HEK293 (cell line): ENCODE measurements around the gene WNT2.

Experiments used
- CTCF ChIA-PET: fragments of 350-600 bp; formaldehyde crosslinking; extraction: SDS; loops from one replicate; lab custom pipeline; 2021; ENCODE audit warnings: antibody characterized with exemption; lab: Yijun Ruan, JAX
- POLR2A ChIA-PET: fragments of 300-600 bp; formaldehyde crosslinking; extraction: SDS; loops from one replicate; lab custom pipeline; 2020; ENCODE audit warnings: antibody characterized with exemption, inconsistent platforms; lab: Yijun Ruan, JAX
- H3K27ac ChIP-seq: fragments of 200-500 bp; sonication (Bioruptor generic); 2 replicates; pipeline ENCODE4 v1.5.1; 2014; ENCODE audit warnings: low read depth, low read length, control low read depth, inconsistent platforms; ENCODE audit errors: extremely low read depth
- H3K36me3 ChIP-seq, 2 experiments: fragments of 200-500 bp in 1 of 2; sonication (Bioruptor generic) in 1 of 2; 1 replicate in 1 of 2; 2 replicates in 1 of 2; pipeline ENCODE4 v1.5.1; 2014 to 2017; ENCODE audit warnings: inconsistent platforms in 2 of 2, low read length in 2 of 2; ENCODE audit not compliant: control insufficient read depth in 2 of 2, insufficient read depth in 1 of 2
- H3K4me1 ChIP-seq: fragments of 200-500 bp; sonication (Bioruptor generic); 2 replicates; pipeline ENCODE4 v1.5.1; 2014; ENCODE audit warnings: mild to moderate bottlenecking, low read length, inconsistent platforms; ENCODE audit not compliant: control insufficient read depth, insufficient read depth
- H3K4me3 ChIP-seq: 2 replicates; pipeline ENCODE4 v1.5.1; 2011; ENCODE audit warnings: low read depth, mild to moderate bottlenecking, control low read depth, low read length, moderate library complexity
- H3K9me3 ChIP-seq: fragments of 200-500 bp; sonication (Bioruptor generic); 2 replicates; pipeline ENCODE4 v1.5.1; 2014; ENCODE audit warnings: low read depth, low read length, inconsistent platforms; ENCODE audit not compliant: control insufficient read depth, insufficient read depth
- GLIS1 ChIP-seq: fragments of 450-650 bp; formaldehyde crosslinking; IDR thresholded peaks from 2 replicates; pipeline ENCODE4 v1.5.1; 2016; ENCODE audit warnings: missing biosample characterization, missing genetic modification characterization
- SP3 ChIP-seq: fragments of 450-650 bp; formaldehyde crosslinking; IDR thresholded peaks from 2 replicates; pipeline ENCODE4 v1.5.1; 2016; ENCODE audit warnings: missing biosample characterization, missing genetic modification characterization
- TCF7L2 ChIP-seq: IDR thresholded peaks from 2 replicates; pipeline ENCODE4 v1.6.1; 2011; ENCODE audit warnings: low read depth, mild to moderate bottlenecking, inconsistent platforms, low read length, moderate library complexity, borderline replicate concordance
- ZBTB10 ChIP-seq: fragments of 450-650 bp; formaldehyde crosslinking; IDR thresholded peaks from 2 replicates; pipeline ENCODE4 v1.5.1; 2016; ENCODE audit warnings: missing biosample characterization, missing genetic modification characterization
- ZBTB49 ChIP-seq: fragments of 450-650 bp; formaldehyde crosslinking; IDR thresholded peaks from 2 replicates; pipeline ENCODE4 v1.5.1; 2016; ENCODE audit warnings: missing biosample characterization, missing genetic modification characterization, low read depth
- ZBTB7A ChIP-seq: fragments of 450-650 bp; formaldehyde crosslinking; IDR thresholded peaks from 2 replicates; pipeline ENCODE4 v1.5.1; 2016; ENCODE audit warnings: low read depth, missing biosample characterization, missing genetic modification characterization
- ZFP41 ChIP-seq: fragments of 450-650 bp; formaldehyde crosslinking; IDR thresholded peaks from 2 replicates; pipeline ENCODE4 v1.5.1; 2016; ENCODE audit warnings: missing biosample characterization, missing genetic modification characterization, borderline replicate concordance
- ZFP69B ChIP-seq: fragments of 450-650 bp; formaldehyde crosslinking; IDR thresholded peaks from 2 replicates; pipeline ENCODE4 v1.5.1; 2016; ENCODE audit warnings: missing biosample characterization, missing genetic modification characterization
- ZNF114 ChIP-seq: fragments of 450-650 bp; formaldehyde crosslinking; IDR thresholded peaks from 2 replicates; pipeline ENCODE4 v1.5.0; 2017; ENCODE audit warnings: missing biosample characterization, missing genetic modification characterization
- ZNF133 ChIP-seq: fragments of 450-650 bp; formaldehyde crosslinking; IDR thresholded peaks from 2 replicates; pipeline ENCODE4 v1.5.1; 2016; ENCODE audit warnings: missing biosample characterization, missing genetic modification characterization
- ZNF140 ChIP-seq: fragments of 450-650 bp; formaldehyde crosslinking; IDR thresholded peaks from 2 replicates; pipeline ENCODE4 v1.5.1; 2016; ENCODE audit warnings: missing biosample characterization, missing genetic modification characterization
- ZNF19 ChIP-seq: fragments of 450-650 bp; formaldehyde crosslinking; IDR thresholded peaks from 2 replicates; pipeline ENCODE4; 2016; ENCODE audit warnings: missing biosample characterization, missing genetic modification characterization, low read depth
- ZNF266 ChIP-seq: fragments of 450-650 bp; formaldehyde crosslinking; IDR thresholded peaks from 2 replicates; pipeline ENCODE4 v1.5.1; 2016; ENCODE audit warnings: missing biosample characterization, missing genetic modification characterization, low read depth
- ZNF311 ChIP-seq: fragments of 450-650 bp; formaldehyde crosslinking; IDR thresholded peaks from 2 replicates; pipeline ENCODE4 v1.5.1; 2017; ENCODE audit warnings: missing biosample characterization, missing genetic modification characterization, borderline replicate concordance
- ZNF324 ChIP-seq: fragments of 450-650 bp; formaldehyde crosslinking; IDR thresholded peaks from 2 replicates; pipeline ENCODE4 v1.5.1; 2016; ENCODE audit warnings: missing biosample characterization, missing genetic modification characterization
- ZNF366 ChIP-seq: fragments of 450-650 bp; formaldehyde crosslinking; conservative IDR thresholded peaks from 2 replicates; pipeline ENCODE4 v1.5.1; 2016; ENCODE audit warnings: missing biosample characterization, missing genetic modification characterization
- ZNF391 ChIP-seq: fragments of 450-650 bp; formaldehyde crosslinking; IDR thresholded peaks from 2 replicates; pipeline ENCODE4 v1.5.1; 2016; ENCODE audit warnings: low read depth, missing biosample characterization, missing genetic modification characterization, borderline replicate concordance
- ZNF433 ChIP-seq: fragments of 450-650 bp; formaldehyde crosslinking; IDR thresholded peaks from 2 replicates; pipeline ENCODE4 v1.5.1; 2016; ENCODE audit warnings: missing biosample characterization, missing genetic modification characterization, low read depth
- ZNF610 ChIP-seq: fragments of 450-650 bp; formaldehyde crosslinking; IDR thresholded peaks from 2 replicates; pipeline ENCODE4 v1.5.1; 2016; ENCODE audit warnings: missing biosample characterization, missing genetic modification characterization, borderline replicate concordance
- ZNF623 ChIP-seq: fragments of 450-650 bp; formaldehyde crosslinking; IDR thresholded peaks from 2 replicates; pipeline ENCODE4 v1.5.1; 2016; ENCODE audit warnings: missing biosample characterization, missing genetic modification characterization
- ZNF629 ChIP-seq: fragments of 450-650 bp; formaldehyde crosslinking; IDR thresholded peaks from 2 replicates; pipeline ENCODE4 v1.5.1; 2017; ENCODE audit warnings: missing biosample characterization, missing genetic modification characterization
- ZNF692 ChIP-seq: fragments of 450-650 bp; formaldehyde crosslinking; IDR thresholded peaks from 2 replicates; pipeline ENCODE4 v1.5.1; 2016; ENCODE audit warnings: missing biosample characterization, missing genetic modification characterization
- ZNF785 ChIP-seq: fragments of 450-650 bp; formaldehyde crosslinking; IDR thresholded peaks from 2 replicates; pipeline ENCODE4 v1.5.1; 2016; ENCODE audit warnings: missing biosample characterization, missing genetic modification characterization
- ZSCAN4 ChIP-seq: fragments of 450-650 bp; formaldehyde crosslinking; IDR thresholded peaks from 2 replicates; pipeline ENCODE4 v1.5.1; 2017; ENCODE audit warnings: missing biosample characterization, missing genetic modification characterization

WNT2 gene

GRCh38 chr7:117227091-117227490 is 95.8 kb downstream of the WNT2 start (continued):
- TF ChIP-seq ZBTB49 (no peak), ZNF610 (tag by site-specific recombination) (no peak), ZNF366 (tag by site-specific recombination) (no peak), TCF7L2 (no peak), ZNF140 (tag by site-specific recombination) (no peak)

GRCh38 chr7:117225536-117225935 is 97.3 kb downstream of the WNT2 start:
- Histone ChIP-seq H3K9me3 (no peaks in the 10 kb centered on the region), H3K4me1 (no peaks in the 10 kb centered on the region), H3K36me3 (no peaks in the 10 kb centered on the region; a peak in 1 of 3 replicates)
- POLR2A ChIA-PET: no interaction called here
- TF ChIP-seq ZNF133 (tag by site-specific recombination) (no peak), ZNF623 (tag by site-specific recombination) (no peak), ZBTB7A (no peak), ZNF311 (tag by site-specific recombination) (no peak), ZNF629 (no peak), GLIS1 (tag by site-specific recombination) (no peak), ZSCAN4 (tag by site-specific recombination) (no peak), ZNF266 (tag by site-specific recombination) (no peak), ZFP41 (tag by site-specific recombination) (no peak), ZFP69B (tag by site-specific recombination) (no peak), ZBTB10 (tag by site-specific recombination) (no peak), SP3 (tag by site-specific recombination) (no peak), ZNF692 (tag by site-specific recombination) (no peak), ZNF19 (tag by site-specific recombination) (no peak), ZNF391 (no peak), ZNF114 (tag by site-specific recombination) (no peak), ZNF785 (tag by site-specific recombination) (no peak), ZNF324 (tag by site-specific recombination) (no peak), ZNF433 (tag by site-specific recombination) (no peak)
- TF ChIP-seq, all 188 proteins: peak for 0
- no peak overlapping the region for H3K27ac ChIP-seq
- CTCF ChIA-PET: interaction anchor here (1.1 kb wide), 1 partner anchor 12 kb away, joined by 3 read pairs; no protein-coding TSS in a partner anchor
- no peak overlapping the region for H3K4me3 ChIP-seq
